HepG2 (cell line): ENCODE measurements around the gene RHOG.

Experiments used
- ATF3 ChIP-seq: sonication (generic); formaldehyde crosslinking; IDR thresholded peaks from 2 replicates; pipeline ENCODE4 v1.4.0; 2020; ENCODE audit warnings: missing genetic modification reagents
- MEF2D ChIP-seq: sonication (generic); formaldehyde crosslinking; IDR thresholded peaks from 2 replicates; pipeline ENCODE4 v1.5.1; 2020; ENCODE audit warnings: mild to moderate bottlenecking, missing genetic modification reagents
- POLR2A ChIP-seq, 2 experiments: IDR thresholded peaks; 2 replicates each; pipeline ENCODE4 v1.6.1; 2011; ENCODE audit warnings: low read depth in 2 of 2, low read length in 2 of 2, mild to moderate bottlenecking in 1 of 2, moderate library complexity in 1 of 2; ENCODE audit not compliant: insufficient read depth in 1 of 2

GRCh38 chr11:3849297-3849874 lies 8.6 kb upstream of the RHOG start:
- no peak for TF ChIP-seq POLR2A (IDR thresholded peaks at IDR 0.05; ENCODE audit: insufficient read depth in 1 of 2, low read depth in 2 of 2, low read length in 2 of 2)
- no peak for TF ChIP-seq ATF3 (CRISPR knock-in tag)
- no peak for TF ChIP-seq MEF2D (CRISPR knock-in tag)
